A549 (cell line): Measurements from ENCODE around the gene GATA5. TPM values are rescaled to one million over a fixed set of nuclear protein-coding genes. Genes with fewer than 3 reads are reported as not detected.
A peak's percentile ranks its signal among the peaks of the same experiment; 100 is the strongest.

ENCODE experiments used
- ATAC-seq, 2 experiments: fragments of 200-7000 bp in 1 of 2; fragments of >200 bp in 1 of 2; cut with Nextera tagmentation in 1 of 2; cut with Tn5 transposase in 1 of 2; 3 replicates each; pipeline versions ENCODE4 v1.8.0 to v1.9.1; 2018 to 2020; ENCODE audit warnings: mild to moderate bottlenecking in 1 of 2, moderate library complexity in 1 of 2
- CTCF ChIA-PET: fragments of 300-600 bp; sonication (Branson Sonifier 250); formaldehyde crosslinking; extraction: SDS; loops from one replicate; lab custom pipeline; 2021; ENCODE audit warnings: antibody characterized with exemption, inconsistent platforms; lab: Yijun Ruan, JAX
- POLR2A ChIA-PET: fragments of 350-600 bp; formaldehyde crosslinking; extraction: SDS; loops from one replicate; lab custom pipeline; 2021; ENCODE audit warnings: antibody characterized with exemption, inconsistent platforms; lab: Yijun Ruan, JAX
- DNase-seq, 2 experiments: peaks; one replicate each; pipeline versions ENCODE4 v3.0.0 to v3.0.0-alpha.2; 2011 to 2016; ENCODE audit warnings: low read depth in 1 of 2, low spot score in 1 of 2
- FAIRE-seq: peaks from 2 replicates; lab custom pipeline; 2011; peaks lifted over from hg19 to GRCh38; lab: Jason Lieb, UNC
- H3K27ac ChIP-seq, 2 experiments: fragments of >200 bp; sonication (Bioruptor Twin); formaldehyde crosslinking; 3 replicates each; pipeline ENCODE4 v1.5.1; 2016 to 2017
- H3K4me1 ChIP-seq: fragments of >200 bp; sonication (Bioruptor Twin); formaldehyde crosslinking; 3 replicates; pipeline ENCODE4 v1.6.1; 2016
- H3K4me2 ChIP-seq: fragments of >200 bp; sonication (Bioruptor Twin); formaldehyde crosslinking; 3 replicates; pipeline ENCODE4 v1.6.1; 2016
- H3K4me3 ChIP-seq: fragments of >200 bp; sonication (Bioruptor Twin); formaldehyde crosslinking; 3 replicates; pipeline ENCODE4 v1.5.1; 2016
- H3K9me3 ChIP-seq: fragments of >200 bp; sonication (Bioruptor Twin); formaldehyde crosslinking; 3 replicates; pipeline ENCODE4 v1.6.1; 2016
- CBX2 ChIP-seq: fragments of 200-600 bp; sonication (generic); IDR thresholded peaks from 2 replicates; pipeline ENCODE4 v1.6.1; 2016; ENCODE audit warnings: low read depth, mild to moderate bottlenecking, borderline replicate concordance
- EHMT2 ChIP-seq: fragments of 200-600 bp; sonication (generic); IDR thresholded peaks from 2 replicates; pipeline ENCODE4 v1.6.1; 2016; ENCODE audit warnings: antibody characterized with exemption, low read depth, mild to moderate bottlenecking, moderate library complexity
- ESRRA ChIP-seq: fragments of 150-350 bp; IDR thresholded peaks from 2 replicates; pipeline ENCODE4 v1.6.1; 2014; ENCODE audit warnings: mild to moderate bottlenecking, low read length, borderline replicate concordance
- HOXA7 ChIP-seq: fragments of 250-450 bp; sonication (Bioruptor Pico); IDR thresholded peaks from 2 replicates; pipeline ENCODE4 v1.5.0; 2020; ENCODE audit warnings: mild to moderate bottlenecking, moderate library complexity
- KDM1A ChIP-seq: fragments of 200-600 bp; sonication (generic); IDR thresholded peaks from 2 replicates; pipeline ENCODE4 v1.6.1; 2016; ENCODE audit warnings: low read depth, mild to moderate bottlenecking
- KDM5A ChIP-seq: fragments of 200-600 bp; sonication (generic); IDR thresholded peaks from 2 replicates; pipeline ENCODE4 v1.6.1; 2016; ENCODE audit warnings: antibody characterized with exemption, mild to moderate bottlenecking
- MAFK ChIP-seq: fragments of 450-650 bp; IDR thresholded peaks from 2 replicates; pipeline ENCODE4 v1.6.1; 2014; ENCODE audit not compliant: partially characterized antibody
- MYC ChIP-seq: IDR thresholded peaks from 2 replicates; pipeline ENCODE4 v1.6.1; 2012; ENCODE audit warnings: mild to moderate bottlenecking, inconsistent platforms, low read length, improper control_type of control experiment, borderline replicate concordance
- NFE2L2 ChIP-seq: fragments of 150-350 bp; conservative IDR thresholded peaks from 2 replicates; pipeline ENCODE4 v1.6.1; 2014; ENCODE audit warnings: low read length
- POLR2A ChIP-seq: IDR thresholded peaks from 2 replicates; pipeline ENCODE4 v1.6.1; 2012; ENCODE audit warnings: mild to moderate bottlenecking, low read length
- RAD21 ChIP-seq, 2 experiments: fragments of >200 bp in 1 of 2; sonication (Bioruptor Twin) in 1 of 2; formaldehyde crosslinking in 1 of 2; IDR thresholded peaks in 1 of 2; conservative IDR thresholded peaks in 1 of 2; 2 replicates in 1 of 2; 3 replicates in 1 of 2; pipeline ENCODE4 v1.6.1; 2012 to 2018; ENCODE audit warnings: inconsistent platforms in 1 of 2
- RNF2 ChIP-seq: fragments of 200-600 bp; sonication (generic); IDR thresholded peaks from 2 replicates; pipeline ENCODE4 v1.6.1; 2016; ENCODE audit warnings: low read depth, mild to moderate bottlenecking, antibody characterized with exemption, moderate library complexity, borderline replicate concordance
- SMC3 ChIP-seq: fragments of >200 bp; sonication (Bioruptor Twin); formaldehyde crosslinking; IDR thresholded peaks from 3 replicates; pipeline ENCODE4 v1.6.1; 2018; ENCODE audit warnings: inconsistent platforms
- TP53 ChIP-seq: fragments of 250-450 bp; sonication (Bioruptor Pico); IDR thresholded peaks from 2 replicates; pipeline ENCODE4 v1.5.0; 2021; ENCODE audit warnings: mild to moderate bottlenecking, moderate library complexity
- ZC3H11A ChIP-seq: fragments of 450-650 bp; IDR thresholded peaks from 2 replicates; pipeline ENCODE4 v1.6.1; 2014; ENCODE audit warnings: antibody characterized with exemption, mild to moderate bottlenecking
- ZFP36 ChIP-seq: fragments of 450-650 bp; IDR thresholded peaks from 2 replicates; pipeline ENCODE4 v1.6.1; 2014; ENCODE audit warnings: borderline replicate concordance; ENCODE audit not compliant: partially characterized antibody
- ZSCAN20 ChIP-seq: fragments of 250-450 bp; sonication (Bioruptor Pico); IDR thresholded peaks from 2 replicates; pipeline ENCODE4 v1.8.0; 2022; ENCODE audit warnings: mild to moderate bottlenecking, moderate library complexity
- WGBS: methylation state at CpG from one replicate; pipeline ENCODE4 v1.1.6; 2017; ENCODE audit errors: missing lambda C conversion rate; 5-methylcytosine and 5-hydroxymethylcytosine counted together
- polyA plus RNA-seq, 4 experiments: library from polyadenylated mRNA; depleted of rRNA in 3 of 4; stranded (reverse); fragments of >200 nt; fragmentation: RNase III in 1 of 4; extraction: RNeasy Plus Mini Kit Qiagen cat#74134 plus additional on column Dnase treatment in 1 of 4; gene quantifications; 2 replicates in 3 of 4; 3 replicates in 1 of 4; pipeline ENCODE4 v1.2.3, GENCODE V29; 2011 to 2017
- TF ChIP-seq, protein P1 (sequence below): fragments of 250-450 bp; sonication (Bioruptor Pico); IDR thresholded peaks from 2 replicates; pipeline ENCODE4 v1.5.0; 2020; ENCODE audit warnings: low read depth, mild to moderate bottlenecking, moderate library complexity
- TF ChIP-seq, protein P2 (sequence below): IDR thresholded peaks from 2 replicates; pipeline ENCODE4 v1.6.1; 2012; ENCODE audit warnings: low read depth, borderline replicate concordance
- TF ChIP-seq, protein P3 (sequence below): fragments of 150-350 bp; IDR thresholded peaks from 2 replicates; pipeline ENCODE4 v1.6.1; 2014; ENCODE audit warnings: low read depth, mild to moderate bottlenecking, low read length
- TF ChIP-seq, protein P4 (sequence below): fragments of 450-650 bp; IDR thresholded peaks from 2 replicates; pipeline ENCODE4 v1.6.1; 2014; ENCODE audit warnings: antibody characterized with exemption
- TF ChIP-seq, protein P5 (sequence below): fragments of >200 bp; sonication (Bioruptor Twin); formaldehyde crosslinking; IDR thresholded peaks from 2 replicates; pipeline ENCODE4 v1.6.1; 2016
- TF ChIP-seq, protein P6 (sequence below): fragments of 250-450 bp; sonication (Bioruptor Pico); IDR thresholded peaks from 2 replicates; pipeline ENCODE4 v1.5.0; 2021; ENCODE audit warnings: mild to moderate bottlenecking, moderate library complexity, borderline replicate concordance

Gene GATA5
- polyA plus RNA-seq, 2 of the 4 experiments (the other 2 are of a cell fraction): 0.21 to 0.72 TPM

DNA sequence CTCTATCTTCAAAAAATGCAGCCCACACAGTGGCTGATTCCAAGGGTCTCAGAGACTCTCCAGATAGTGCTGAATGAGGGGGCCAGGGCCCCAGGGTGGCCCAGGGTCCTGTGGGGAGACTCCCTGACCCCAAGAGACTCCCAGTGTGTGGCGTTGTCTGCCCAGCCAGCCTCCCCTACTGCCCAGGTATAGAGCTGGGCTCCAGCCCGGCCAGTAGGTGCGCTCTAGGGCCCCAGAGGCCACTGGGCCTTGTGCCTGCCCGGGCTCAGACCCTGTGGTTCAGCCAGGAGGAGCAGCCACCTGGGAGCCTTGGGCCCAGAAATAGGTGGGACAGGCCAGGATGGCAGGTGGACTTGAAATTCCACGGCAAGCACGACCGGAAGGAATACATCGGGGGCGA is 30.3 kb upstream of the GATA5 start:
- no peak for FAIRE-seq
- ATAC-seq: peak in 1 of 2 experiments; percentile 48; a peak in 3 of 6 replicates
- CTCF ChIA-PET: interaction anchor here (1.4 to 1.5 kb wide), 2 partner anchors 10 to 285 kb away, joined by 4 to 6 read pairs; no protein-coding TSS in a partner anchor
- no peak for DNase-seq
- Histone ChIP-seq H3K4me1 (peaks cover 7% of the 10 kb centered on the region; the same call in 1 of the 3 replicates), H3K9me3 (no peaks in the 10 kb centered on the region), H3K4me2 (no peak overlapping the region), H3K4me3 (no peak overlapping the region), H3K27ac (no peak overlapping the region)
- WGBS: 61% methylated on average over 8 of the region's 9 CpGs
- POLR2A ChIA-PET: no interaction called here
- no peak for TF ChIP-seq KDM1A

DNA sequence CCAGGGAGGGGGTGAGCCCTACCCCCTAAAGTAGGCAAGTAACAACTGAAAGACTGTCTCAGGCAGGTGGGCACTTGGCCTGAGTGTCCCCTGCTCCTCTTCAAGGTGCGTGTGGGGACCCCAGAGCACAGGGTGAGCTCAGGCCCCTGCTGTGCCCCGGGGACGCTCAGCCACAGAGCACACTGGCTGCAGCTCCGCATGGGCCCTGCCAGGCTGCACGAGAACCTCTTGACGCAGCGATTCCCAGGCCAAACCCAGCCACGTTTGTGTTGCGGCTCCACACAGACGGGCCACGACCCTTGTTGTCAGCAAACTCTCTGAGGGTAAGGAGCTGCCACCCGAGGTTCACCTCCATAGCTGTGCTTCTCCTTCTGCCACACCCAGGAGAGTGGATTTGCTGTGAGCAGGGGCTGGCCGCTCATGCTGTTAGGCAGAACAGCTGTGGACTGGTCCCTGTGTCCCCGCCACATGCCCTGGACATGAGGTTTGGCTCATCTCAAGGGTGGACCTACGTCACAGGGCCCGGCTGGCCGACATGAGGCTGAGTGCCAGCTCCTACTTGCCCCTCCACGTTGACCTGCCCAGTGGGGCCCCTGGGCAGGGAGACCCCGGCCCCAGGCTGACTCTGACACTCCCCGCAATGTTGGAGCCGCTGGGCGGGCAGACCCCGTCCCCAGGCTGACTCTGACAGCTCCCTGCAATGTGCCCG is 29.7 kb upstream of the GATA5 start:
- H3K4me3 ChIP-seq: no peak overlapping the region

DNA sequence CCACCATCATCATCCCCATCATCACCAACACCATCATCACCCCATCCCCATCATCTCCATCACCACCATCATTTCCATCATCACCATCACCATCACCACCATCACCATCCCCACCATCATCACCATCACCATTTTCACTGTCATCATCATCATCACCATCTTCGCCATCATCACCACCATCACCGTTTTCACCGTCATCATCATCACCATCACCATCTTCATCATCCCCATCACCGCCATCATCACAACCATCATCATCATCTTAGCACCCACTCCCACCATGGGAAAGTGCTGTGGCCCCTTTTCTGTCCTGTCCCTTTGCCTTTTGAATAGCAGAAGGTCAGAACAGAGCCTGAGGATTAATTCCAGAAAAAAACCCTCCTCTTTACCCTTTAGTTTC is 28.5 kb upstream of the GATA5 start:
- H3K27ac ChIP-seq: no peak overlapping the region
- WGBS: 56% methylated on average over 4 of the region's 4 CpGs

More for the DNA sequence above, 29.7 kb upstream of the GATA5 start:
- ChIA-PET POLR2A (no interaction called here), CTCF (interaction anchor here (0.9 to 1.5 kb wide), 4 partner anchors 10 to 286 kb away, joined by 3 to 6 read pairs (median 4); no protein-coding TSS in a partner anchor)
- no peak overlapping the region for H3K4me2 ChIP-seq
- FAIRE-seq (no peak), DNase-seq (no peak), ATAC-seq (no peak)
- WGBS: 69% methylated on average over 24 of the region's 24 CpGs
- H3K9me3 ChIP-seq: no peaks in the 10 kb centered on the region
- H3K4me1 ChIP-seq: peaks cover 7% of the 10 kb centered on the region; the same call in 1 of the 3 replicates
- no peak for TF ChIP-seq CBX2
- no peak for TF ChIP-seq TP53
- TF ChIP-seq ZSCAN20 (CRISPR knock-in tag): no peak
- TF ChIP-seq, protein P1, sequence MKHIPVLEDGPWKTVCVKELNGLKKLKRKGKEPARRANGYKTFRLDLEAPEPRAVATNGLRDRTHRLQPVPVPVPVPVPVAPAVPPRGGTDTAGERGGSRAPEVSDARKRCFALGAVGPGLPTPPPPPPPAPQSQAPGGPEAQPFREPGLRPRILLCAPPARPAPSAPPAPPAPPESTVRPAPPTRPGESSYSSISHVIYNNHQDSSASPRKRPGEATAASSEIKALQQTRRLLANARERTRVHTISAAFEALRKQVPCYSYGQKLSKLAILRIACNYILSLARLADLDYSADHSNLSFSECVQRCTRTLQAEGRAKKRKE (CRISPR knock-in tag): no peak
- no peak for TF ChIP-seq SMC3
- no peak for TF ChIP-seq ZFP36
- no peak overlapping the region for H3K27ac ChIP-seq

More for the DNA sequence above, 28.5 kb upstream of the GATA5 start:
- FAIRE-seq: no peak
- CTCF ChIA-PET: interaction anchor here (1.0 to 1.2 kb wide), 2 partner anchors 112 to 164 kb away, joined by 4 to 5 read pairs; no protein-coding TSS in a partner anchor
- ATAC-seq: no peak
- DNase-seq: no peak
- TF ChIP-seq NFE2L2 (no peak), CBX2 (no peak), HOXA7 (no peak), POLR2A (no peak), RNF2 (no peak), MAFK (no peak), ZC3H11A (no peak), EHMT2 (no peak), MYC (no peak), KDM1A (no peak), KDM5A (no peak), ZFP36 (no peak), ESRRA (no peak), RAD21 (conservative IDR thresholded peaks at IDR 0.05 in 1 of 2, IDR thresholded peaks at IDR 0.05 in 1 of 2) (no peak)
- TF ChIP-seq, protein P2, sequence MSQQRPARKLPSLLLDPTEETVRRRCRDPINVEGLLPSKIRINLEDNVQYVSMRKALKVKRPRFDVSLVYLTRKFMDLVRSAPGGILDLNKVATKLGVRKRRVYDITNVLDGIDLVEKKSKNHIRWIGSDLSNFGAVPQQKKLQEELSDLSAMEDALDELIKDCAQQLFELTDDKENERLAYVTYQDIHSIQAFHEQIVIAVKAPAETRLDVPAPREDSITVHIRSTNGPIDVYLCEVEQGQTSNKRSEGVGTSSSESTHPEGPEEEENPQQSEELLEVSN: no peak
- TF ChIP-seq, protein P3, sequence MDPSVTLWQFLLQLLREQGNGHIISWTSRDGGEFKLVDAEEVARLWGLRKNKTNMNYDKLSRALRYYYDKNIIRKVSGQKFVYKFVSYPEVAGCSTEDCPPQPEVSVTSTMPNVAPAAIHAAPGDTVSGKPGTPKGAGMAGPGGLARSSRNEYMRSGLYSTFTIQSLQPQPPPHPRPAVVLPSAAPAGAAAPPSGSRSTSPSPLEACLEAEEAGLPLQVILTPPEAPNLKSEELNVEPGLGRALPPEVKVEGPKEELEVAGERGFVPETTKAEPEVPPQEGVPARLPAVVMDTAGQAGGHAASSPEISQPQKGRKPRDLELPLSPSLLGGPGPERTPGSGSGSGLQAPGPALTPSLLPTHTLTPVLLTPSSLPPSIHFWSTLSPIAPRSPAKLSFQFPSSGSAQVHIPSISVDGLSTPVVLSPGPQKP: no peak
- TF ChIP-seq, protein P4, sequence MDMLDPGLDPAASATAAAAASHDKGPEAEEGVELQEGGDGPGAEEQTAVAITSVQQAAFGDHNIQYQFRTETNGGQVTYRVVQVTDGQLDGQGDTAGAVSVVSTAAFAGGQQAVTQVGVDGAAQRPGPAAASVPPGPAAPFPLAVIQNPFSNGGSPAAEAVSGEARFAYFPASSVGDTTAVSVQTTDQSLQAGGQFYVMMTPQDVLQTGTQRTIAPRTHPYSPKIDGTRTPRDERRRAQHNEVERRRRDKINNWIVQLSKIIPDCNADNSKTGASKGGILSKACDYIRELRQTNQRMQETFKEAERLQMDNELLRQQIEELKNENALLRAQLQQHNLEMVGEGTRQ: no peak
- TF ChIP-seq, protein P5, sequence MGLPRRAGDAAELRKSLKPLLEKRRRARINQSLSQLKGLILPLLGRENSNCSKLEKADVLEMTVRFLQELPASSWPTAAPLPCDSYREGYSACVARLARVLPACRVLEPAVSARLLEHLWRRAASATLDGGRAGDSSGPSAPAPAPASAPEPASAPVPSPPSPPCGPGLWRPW: no peak
- TF ChIP-seq, protein P1 (CRISPR knock-in tag): no peak
- TF ChIP-seq, protein P6, sequence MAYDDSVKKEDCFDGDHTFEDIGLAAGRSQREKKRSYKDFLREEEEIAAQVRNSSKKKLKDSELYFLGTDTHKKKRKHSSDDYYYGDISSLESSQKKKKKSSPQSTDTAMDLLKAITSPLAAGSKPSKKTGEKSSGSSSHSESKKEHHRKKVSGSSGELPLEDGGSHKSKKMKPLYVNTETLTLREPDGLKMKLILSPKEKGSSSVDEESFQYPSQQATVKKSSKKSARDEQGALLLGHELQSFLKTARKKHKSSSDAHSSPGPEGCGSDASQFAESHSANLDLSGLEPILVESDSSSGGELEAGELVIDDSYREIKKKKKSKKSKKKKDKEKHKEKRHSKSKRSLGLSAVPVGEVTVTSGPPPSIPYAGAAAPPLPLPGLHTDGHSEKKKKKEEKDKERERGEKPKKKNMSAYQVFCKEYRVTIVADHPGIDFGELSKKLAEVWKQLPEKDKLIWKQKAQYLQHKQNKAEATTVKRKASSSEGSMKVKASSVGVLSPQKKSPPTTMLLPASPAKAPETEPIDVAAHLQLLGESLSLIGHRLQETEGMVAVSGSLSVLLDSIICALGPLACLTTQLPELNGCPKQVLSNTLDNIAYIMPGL (CRISPR knock-in tag): no peak
- peaks cover 7% of the 10 kb centered on the region; the same call in 1 of the 3 replicates for H3K4me1 ChIP-seq
- no peak overlapping the region for H3K4me3 ChIP-seq
- POLR2A ChIA-PET: no interaction called here
- no peaks in the 10 kb centered on the region for H3K9me3 ChIP-seq
- no peak overlapping the region for H3K4me2 ChIP-seq
